Epithelial cell of prostate (primary cell): ENCODE results near the gene INPP5B.

ENCODE experiments used
- DNase-seq: peaks from one replicate; pipeline ENCODE4 v3.0.0-alpha.2; 2011; ENCODE audit warnings: low read depth, low spot score
- H3K27ac ChIP-seq: fragments of 450-650 bp; 2 replicates; pipeline ENCODE4 v1.5.1; 2017; ENCODE audit warnings: mild to moderate bottlenecking

INPP5B gene

DNA sequence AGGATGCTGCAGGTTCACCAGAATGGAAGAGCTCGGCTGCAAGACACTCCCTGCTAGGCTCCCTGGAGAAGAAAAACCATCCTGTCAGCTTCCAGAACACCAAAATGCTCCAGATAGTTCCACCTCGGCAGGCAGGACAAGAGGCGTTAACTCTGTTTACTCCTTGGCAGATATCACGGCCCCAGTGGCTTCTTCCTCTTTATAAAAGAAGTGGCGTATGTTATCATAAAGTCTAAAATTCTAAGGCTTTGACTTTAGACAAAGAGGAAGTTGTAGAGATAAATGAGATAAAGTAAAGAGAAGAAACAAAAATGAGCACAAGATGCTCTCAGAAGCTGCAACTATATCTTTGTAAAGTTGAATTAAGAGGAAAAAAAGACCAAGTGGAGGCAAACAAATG lies 63.2 kb downstream of the INPP5B start:
- H3K27ac ChIP-seq = no peak overlapping the region
- no peak for DNase-seq

DNA sequence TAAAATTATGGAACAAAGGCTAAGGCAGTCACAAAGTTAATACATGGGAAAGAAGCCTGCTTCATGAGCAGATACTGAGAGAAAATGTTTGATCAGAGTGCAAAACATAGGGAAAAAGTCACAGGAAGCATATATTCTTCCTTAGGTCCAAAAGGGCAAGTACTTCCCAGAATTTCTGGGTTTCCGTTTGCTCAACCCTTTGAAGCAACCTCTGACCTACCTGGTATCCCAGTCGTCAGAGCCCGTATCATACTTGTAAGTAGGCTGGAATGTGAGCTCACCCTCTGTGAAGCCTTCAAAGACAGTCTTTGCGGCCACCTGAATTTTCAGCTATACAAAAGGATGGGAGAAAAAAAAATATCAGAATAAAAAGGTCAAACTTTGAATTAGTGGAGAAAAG lies 67.0 kb downstream of the INPP5B start:
- no peak overlapping the region for H3K27ac ChIP-seq
- no peak for DNase-seq

DNA sequence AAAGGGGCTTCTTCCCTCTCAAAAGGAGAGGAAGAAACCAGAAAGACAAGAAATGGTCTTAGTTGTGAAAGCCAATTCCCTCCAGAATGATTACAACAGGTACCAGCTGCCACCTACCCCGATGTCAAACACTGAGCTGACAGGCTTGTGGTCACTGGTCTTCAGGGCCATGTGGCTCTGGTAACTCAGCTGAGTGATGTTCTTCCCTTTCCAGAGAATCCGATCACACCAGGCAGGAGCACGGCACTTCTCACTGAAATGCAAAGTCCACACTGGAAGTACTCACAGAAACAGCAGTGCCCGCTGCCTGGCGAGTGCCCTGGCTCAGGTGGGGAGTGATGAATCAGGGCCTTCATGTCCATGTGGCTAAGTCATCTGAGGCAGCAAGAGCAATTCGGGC lies 68.8 kb downstream of the INPP5B start:
- H3K27ac ChIP-seq = no peak overlapping the region
- DNase-seq = no peak

DNA sequence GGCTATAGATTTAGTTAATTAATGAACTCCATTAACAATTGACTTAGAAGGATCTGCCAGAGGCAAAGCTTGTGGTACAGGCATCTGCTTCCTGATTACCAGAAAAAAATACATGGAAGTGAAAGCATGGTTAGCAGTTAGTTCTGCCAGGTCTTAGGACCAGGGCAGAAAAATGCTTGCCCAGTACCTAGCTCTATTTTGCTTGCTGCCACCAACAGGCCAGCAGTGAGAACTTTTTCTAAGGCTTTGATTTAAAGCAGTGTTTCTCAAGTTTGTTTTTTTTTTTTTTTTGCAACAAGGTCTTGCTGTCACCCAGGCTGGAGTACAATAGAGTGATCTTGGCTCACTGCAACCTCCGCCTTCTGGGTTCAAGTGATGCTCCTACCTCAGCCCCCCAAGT lies 71.0 kb downstream of the INPP5B start:
- DNase-seq = no peak
- H3K27ac ChIP-seq = no peak overlapping the region

DNA sequence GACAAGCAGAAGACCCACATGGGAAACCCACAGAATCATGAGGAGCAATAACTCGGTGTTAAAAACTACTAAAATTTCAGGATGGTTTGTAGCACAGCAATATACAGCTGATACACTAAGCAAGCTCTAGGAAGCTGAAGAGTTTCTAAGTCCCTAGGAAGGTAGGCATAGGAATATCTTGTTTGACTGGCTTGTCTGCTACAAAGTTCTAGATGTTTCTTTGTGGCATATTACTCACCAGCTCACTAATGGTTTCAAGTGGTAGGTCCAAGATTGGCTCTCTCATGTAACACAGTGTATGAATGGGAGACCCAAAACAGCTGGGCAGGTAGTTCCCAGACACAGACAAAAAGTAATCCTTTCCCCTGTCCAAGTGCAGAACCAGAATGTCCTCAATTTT lies 74.2 kb downstream of the INPP5B start:
- H3K27ac ChIP-seq = peak overlapping the region; percentile 27
- no peak for DNase-seq

DNA sequence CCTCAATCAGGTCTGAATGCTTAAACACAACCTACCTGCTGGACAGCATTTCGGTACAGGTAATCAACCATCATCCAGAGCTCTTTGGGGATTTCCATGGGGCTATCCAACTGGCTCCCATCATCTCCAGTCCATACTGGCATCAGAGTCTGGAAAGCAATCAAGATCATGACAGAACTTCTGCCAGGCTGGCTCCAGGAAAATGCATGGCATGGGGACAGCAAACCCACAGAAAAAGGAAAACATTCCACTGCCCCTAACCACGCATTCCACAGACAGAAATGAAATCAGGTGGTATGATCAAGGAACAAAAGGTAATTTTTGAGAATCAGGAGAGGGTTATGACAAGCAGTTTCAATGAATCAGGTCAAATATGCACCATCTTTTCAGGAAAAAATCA lies 78.4 kb downstream of the INPP5B start:
- DNase-seq = no peak

DNA sequence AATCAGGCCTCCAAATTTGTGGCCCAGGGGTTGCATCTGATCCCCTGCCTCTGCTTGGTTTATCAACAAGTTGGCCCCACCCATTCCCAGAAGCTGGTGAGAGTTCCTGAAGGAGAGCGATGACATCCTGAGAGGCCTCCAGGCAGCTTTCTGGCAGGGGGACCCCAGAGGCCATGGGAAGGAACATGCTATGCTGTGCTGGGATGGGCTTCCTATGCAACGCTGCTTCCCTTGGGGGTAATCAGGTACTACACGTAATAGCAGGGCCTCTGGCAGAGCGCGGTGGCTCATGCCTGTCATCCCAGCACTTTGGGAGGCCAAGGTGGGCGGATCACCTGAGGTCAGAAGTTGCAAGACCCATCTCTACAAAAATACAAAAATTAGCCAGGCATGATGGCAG lies 79.1 kb downstream of the INPP5B start:
- no peak overlapping the region for H3K27ac ChIP-seq

More for the DNA sequence above, 78.4 kb downstream of the INPP5B start:
- H3K27ac ChIP-seq = no peak overlapping the region

DNA sequence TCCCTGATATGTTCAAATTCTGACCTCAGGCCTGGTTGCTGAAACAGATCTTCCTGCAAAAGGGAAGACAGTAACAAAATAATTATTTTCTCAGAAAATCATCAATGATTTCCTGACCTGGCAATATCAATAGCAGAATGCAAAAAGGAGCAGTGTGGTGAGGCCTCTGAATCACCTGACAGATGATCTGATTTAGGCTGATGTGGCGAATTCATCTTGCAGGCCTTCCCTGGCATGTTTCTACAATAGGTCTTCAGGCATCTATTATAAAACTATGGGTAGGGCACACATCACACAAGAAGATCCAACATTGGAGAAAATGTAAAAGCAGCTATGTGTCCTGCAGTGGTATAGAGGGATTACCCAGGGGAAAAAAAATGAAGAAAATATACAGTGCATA lies 80.4 kb downstream of the INPP5B start:
- H3K27ac ChIP-seq = peak overlapping the region; percentile 100

More for the DNA sequence above, 79.1 kb downstream of the INPP5B start:
- DNase-seq = no peak

DNA sequence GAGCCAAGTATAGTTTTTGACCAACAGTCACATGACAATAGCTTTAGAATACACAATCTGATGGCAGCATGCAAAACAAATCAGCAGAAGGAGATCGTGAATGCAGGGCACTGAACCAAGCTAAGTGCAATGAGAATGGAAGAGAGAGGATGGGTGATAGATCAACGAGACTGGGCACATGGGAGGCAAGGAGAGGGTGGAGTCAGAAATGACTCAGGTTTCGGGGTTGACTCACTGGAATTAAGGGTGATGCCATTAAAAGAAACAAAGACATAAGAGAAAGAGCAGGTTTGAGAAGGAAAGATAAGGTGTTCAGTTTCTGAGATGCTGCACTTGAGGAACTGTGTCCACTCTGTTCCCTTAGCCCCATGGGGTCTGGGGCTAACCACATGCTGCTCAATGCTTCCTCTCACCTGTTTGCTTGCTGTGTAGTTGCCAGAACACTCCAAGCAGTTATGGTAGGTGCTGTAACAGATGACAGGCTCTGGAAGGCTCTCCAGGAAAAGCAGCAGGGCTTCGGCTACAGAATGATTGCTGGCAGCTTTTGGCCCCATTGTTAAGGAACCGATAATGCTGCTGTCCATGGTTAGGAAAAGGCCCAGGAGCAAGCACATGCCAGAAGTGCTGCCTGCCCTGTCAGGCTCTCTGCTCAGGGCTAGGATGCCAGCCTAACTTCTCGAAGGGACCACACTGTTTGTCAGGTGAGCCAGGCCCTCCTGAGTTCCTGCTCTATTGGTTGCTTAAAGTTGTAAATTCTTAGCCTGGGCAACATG lies 81.3 kb downstream of the INPP5B start:
- DNase-seq = peak; percentile 85
- H3K27ac ChIP-seq = peak overlapping the region; percentile 100

More for the DNA sequence above, 80.4 kb downstream of the INPP5B start:
- no peak for DNase-seq

DNA sequence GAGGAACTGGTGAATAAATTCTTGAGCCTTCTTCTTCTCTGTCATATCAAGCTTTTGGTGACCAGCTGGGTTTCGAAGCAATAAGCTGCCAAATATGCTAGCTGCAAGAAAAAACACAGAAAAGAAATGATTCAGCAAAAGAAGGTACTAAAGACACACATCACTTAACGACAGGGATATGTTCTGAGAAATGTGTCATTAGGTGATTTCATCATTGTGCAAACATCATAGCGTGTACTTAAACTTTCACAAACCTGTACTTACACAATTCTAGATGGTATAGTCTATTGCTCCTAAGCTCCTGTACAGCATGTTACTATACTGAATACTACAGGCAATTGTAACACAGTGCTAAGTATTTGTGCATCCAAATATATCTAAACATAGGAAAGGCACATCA lies 84.5 kb downstream of the INPP5B start:
- DNase-seq = peak; percentile 89
- peak overlapping the region; percentile 94 for H3K27ac ChIP-seq

DNA sequence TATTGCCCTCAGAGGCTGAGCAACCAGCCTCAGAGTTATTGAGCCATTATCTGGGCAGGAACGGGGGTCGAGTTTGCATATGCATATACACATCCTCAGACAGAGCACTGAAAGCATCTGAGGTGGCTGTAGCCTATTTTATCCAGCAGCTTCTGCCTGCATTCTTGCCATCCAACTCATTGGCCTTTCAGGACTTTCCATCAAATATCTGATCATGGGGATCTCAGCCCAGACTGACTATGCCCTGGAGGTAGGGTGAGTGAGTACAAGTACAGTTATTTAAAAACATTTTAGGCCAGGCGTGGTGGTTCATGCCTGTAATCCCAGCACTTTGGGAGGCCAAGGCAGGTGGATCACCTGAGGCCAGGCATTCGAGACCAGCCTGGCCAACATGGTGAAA lies 85.7 kb downstream of the INPP5B start:
- H3K27ac ChIP-seq = peak overlapping the region; percentile 94
- no peak for DNase-seq

DNA sequence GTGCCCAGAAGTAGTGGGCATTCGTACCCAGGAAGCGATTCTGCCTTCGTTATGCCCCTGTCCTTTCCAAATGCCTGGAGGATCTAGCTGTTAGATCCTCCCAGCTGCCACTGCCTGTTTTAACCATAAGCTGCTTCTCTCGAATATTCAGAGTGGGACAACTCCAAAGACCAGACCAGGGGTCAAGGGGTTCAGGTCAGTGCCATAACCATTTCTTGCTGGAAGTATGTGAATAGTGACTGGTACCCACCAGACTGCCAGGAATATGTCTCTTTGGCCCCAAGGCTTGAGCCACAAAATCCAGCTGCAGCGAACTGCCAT lies 86.5 kb downstream of the INPP5B start:
- peak overlapping the region; percentile 94 for H3K27ac ChIP-seq
- no peak for DNase-seq

DNA sequence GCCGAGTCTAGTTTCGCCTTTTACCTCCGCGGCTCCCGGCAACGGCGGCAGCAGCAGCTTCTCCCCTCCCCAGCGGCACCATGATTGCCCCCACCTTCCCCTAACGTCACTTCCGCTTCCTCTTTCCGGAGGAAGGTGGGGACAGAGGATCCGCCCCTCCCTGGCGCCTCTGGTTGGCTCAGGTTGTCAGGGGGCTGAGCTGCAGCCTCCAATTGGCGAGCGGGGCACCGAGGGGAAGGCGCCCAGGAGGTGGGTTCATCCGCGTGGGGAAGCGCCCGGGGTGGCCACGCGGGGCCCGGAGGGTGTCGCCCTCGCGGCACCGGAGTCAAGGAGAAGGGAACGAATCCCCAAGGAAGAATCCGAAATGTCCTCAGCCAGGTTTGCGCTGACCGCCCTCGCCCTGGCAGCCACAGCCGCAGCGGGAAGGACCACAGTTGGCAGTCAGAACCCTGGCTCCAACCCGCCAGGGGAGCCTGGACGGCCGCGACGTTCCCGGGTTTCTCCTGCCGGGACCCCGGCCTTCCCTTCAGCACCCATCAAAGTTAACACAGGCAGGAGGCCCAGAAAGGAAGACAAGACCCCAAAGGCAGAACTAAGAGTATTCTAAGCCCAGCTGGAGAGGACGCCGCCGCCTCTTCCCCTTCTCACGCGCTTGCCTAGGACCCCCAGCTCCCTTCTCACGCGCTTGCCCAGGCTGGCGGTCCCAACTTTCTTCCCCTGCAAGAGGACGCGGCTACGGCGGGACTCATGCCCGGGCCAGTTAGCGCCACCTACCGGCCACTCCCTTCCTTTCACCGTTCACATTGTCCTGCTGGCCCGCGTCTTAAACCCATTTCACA lies 87.1 kb downstream of the INPP5B start, which contains the start of gene MTF1:
Gene MTF1 (minus strand): TSS at position 86 of the 839 bp plus-strand sequence. CDS start 1,934 bp downstream, outside the sequence.
- peak within 1 kb of the TSS; percentile 94 for H3K27ac ChIP-seq

DNA sequence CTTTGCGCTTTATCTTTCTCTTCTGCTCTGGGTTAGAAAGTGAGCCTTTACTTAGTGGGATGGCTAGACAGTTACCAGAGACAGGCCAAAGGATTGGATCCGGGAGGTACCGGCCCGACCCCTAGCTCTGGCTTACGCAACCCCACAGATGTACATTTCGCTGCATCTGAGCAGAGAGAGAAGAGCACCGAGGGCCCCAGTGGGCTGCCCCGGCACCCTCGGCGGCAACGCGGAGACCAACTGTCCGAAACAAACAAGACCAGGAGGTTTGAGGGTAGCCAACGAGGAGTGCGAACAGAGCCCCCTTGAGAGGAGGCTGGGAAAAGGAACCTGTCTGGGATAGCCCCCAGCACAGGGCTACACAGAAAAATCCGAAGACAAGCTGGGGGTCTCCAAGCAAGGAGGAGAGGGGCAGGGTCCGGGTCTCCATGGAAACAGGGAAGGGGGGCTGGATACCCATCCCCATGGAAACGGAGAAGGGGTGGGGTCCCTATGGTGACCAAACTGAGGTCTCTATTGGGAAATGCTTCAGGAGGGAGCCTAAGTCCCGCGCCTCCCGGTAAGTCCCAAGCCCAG lies 87.8 kb downstream of the INPP5B start:
- DNase-seq = no peak
- H3K27ac ChIP-seq = peak overlapping the region; percentile 94

More for the DNA sequence above, 87.1 kb downstream of the INPP5B start, which contains the start of gene MTF1:
- DNase-seq = peak; percentile 90

DNA sequence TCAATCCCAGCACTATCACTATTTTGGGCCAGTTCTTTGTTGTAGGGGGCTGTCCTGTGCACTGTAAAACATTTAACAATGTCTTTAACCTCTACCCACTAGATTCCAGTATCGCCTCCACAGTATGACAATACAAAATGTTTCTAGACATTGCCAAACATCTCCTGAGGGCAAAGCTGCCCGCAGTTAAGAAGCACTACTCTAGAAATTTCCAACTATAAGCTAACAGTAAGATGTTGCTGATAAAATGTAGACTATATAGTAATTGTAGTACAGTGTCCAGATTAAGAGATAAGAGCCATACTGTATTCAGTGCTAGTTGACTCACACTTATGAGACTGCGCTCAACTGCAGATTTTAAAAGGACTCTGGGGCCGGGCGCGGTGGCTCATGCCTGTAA lies 92.4 kb downstream of the INPP5B start:
- no peak overlapping the region for H3K27ac ChIP-seq
- DNase-seq = no peak

DNA sequence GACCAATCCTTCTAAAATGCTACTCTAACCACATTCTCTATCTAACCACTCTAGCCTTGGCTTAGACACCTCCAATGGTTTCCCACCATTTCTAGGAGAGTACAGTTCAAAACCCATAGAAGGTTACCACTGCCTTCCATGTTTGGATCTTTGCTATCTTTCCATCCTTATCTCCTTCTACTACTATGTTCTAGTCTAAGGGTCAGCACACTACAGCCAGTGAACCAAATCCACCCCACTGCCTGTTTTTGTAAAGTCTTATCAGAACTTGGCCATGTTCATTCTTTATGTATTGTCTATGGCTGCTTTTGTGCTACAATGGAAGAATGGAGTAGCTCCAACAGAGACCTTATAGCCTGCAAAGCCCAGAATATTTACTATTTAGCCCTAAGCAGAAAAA lies 93.7 kb downstream of the INPP5B start:
- DNase-seq = no peak
- no peak overlapping the region for H3K27ac ChIP-seq

DNA sequence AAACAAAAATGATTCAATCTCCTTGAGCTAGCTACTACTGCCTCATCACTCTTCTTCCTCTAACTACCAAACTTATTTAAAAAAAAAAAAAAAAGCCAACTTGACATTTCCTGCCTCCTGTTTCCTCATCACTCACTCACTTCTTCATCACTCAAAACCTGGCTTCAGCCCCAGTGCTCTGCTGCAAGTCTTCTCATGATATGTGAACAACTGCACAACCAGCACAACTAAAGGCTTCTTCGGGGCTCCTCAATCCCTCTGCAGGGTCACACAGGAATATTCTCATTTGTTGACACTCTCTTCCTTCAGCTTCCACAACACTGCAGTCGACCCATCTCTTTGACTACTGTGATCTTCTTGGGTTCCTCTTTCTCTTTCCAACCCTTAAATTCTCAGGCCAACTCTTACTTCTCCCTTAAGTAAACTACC lies 95.1 kb downstream of the INPP5B start:
- DNase-seq = no peak
- H3K27ac ChIP-seq = peak overlapping the region; percentile 30

DNA sequence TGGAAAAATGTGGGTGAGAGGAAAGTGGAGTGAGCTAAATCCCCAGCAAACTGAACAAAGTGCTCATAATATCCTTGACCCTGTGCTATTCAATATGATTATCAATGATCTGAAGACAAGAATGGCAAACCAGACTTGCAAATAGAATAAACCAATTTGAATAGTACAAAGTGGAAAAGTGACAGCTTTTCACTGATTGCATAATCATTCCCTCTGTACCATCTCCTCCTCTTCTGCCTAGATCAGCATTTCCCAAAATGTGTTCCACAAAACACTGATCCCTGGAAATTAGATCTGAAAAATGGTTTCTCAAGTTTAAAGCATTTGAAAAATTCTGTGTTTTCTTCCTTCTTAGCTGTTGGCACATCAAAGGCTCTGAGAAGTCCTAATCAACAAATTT lies 95.6 kb downstream of the INPP5B start:
- peak overlapping the region; percentile 30 for H3K27ac ChIP-seq
- no peak for DNase-seq

DNA sequence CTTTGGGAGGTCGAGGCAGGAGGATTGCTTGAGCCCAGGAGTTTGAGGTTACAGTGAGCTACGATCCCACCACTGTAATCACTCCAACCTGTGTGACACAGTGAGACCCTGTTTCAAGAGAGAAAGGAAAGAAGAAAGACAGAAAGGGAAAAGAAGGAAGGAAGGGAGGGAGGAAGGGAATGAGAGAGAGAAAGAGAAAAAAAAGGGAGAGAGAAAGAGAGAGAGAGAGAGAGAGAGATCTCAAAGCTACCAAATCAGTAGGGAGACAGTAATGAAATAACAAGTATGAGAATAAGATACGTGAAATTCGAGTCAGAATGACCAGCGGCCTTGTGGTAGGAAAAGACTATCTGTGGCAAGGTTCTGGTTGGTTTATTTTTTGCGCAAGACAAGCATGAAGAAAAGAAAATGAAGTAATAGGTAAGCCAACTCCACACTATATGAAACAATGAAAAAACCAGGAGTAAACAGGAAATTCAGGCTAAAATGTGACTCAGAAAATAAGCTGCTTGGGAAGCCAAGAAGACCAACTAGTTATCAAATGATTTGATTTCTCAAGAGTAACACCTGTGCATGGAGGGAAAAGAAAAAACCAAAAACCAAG lies 96.4 kb downstream of the INPP5B start:
- DNase-seq = no peak
- peak overlapping the region; percentile 30 for H3K27ac ChIP-seq

DNA sequence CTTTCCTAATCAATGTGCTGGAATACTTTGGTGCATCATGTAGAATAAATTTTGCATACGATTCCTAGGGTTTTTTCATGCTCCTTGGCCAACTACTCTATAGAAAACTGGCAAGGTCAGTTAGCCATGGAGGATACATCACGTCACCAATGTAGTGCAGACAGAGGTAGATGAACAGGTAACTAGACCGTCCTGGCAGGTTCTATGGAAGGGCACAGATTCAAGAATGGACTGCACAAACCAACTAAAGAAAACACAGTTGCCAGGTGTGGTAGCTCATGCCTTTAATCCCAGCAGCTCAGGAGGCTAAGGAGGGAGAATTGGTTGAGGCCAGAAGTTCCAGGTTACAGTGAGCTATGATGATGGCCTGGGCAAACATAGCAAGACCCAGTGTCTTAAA lies 97.4 kb downstream of the INPP5B start:
- no peak overlapping the region for H3K27ac ChIP-seq
- no peak for DNase-seq
